T1000 (cell line): ENCODE data around the gene NOXA1.
A peak's percentile ranks its signal among the peaks of the same experiment; 100 is the strongest.

Experiments used
- DNase-seq: peaks from one replicate; lab custom pipeline; 2025; ENCODE audit warnings: mixed read lengths; lab: John Stamatoyannopoulos, UW

NOXA1 gene

GRCh38 chr9:137427454-137428310 lies 4.5 kb downstream of the NOXA1 start:
- no peak for DNase-seq

DNA sequence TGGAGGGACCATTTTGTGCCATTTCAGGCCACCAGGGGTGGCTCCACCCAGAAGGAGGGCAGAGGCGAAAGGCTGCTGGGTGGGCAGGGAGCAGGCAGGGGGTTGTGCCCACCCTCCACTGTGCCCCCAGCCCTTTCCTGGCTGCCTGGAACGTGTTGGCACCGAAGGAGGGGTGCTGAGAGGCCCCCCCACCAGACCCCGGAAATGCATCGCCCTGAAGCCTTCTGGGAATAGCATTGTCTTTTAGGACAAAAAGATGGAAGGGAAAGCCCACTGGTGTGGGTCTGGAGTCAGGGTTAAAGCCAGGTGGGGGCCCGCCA lies 5.1 kb downstream of the NOXA1 start:
- DNase-seq: no peak

- DNase-seq: no peak
Observed at GRCh38 chr9:137428841-137429545, 5.8 kb downstream of the NOXA1 start.

GRCh38 chr9:137429546-137429890 lies 6.3 kb downstream of the NOXA1 start:
- DNase-seq: no peak

GRCh38 chr9:137429974-137430722 lies 7.0 kb downstream of the NOXA1 start:
- no peak for DNase-seq

DNA sequence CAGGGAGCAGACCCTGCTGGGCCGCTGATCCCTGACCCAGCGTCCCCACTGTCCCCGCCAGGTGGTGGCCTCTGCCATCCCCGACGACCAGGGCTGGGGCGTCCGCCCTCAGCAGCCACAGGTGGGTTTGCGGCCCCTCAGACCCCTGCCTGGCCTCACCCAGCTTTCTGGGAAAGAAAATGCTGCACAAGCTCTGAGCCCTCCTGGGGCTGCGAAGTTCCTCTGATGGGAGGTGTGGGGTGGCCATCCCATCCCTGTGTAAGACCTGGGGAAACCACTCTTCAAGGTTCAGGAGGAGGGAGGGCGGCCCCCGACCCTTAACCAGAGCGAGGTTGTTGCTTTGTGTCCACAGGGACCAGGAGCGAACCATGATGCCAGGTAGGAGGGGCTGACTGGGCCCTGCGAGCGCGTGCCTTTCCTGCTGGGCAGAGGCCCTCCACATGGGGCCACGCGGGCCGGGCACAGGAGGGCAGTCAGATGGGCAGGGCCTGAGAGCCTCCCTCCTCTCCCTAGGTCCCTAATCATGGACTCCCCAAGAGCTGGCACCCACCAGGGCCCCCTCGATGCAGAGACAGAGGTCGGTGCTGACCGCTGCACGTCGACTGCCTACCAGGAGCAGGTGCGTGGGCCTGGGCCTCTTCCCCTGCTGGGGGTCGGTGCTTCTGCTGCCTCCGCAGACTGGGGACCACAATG lies 7.7 kb downstream of the NOXA1 start:
- DNase-seq: no peak

DNA sequence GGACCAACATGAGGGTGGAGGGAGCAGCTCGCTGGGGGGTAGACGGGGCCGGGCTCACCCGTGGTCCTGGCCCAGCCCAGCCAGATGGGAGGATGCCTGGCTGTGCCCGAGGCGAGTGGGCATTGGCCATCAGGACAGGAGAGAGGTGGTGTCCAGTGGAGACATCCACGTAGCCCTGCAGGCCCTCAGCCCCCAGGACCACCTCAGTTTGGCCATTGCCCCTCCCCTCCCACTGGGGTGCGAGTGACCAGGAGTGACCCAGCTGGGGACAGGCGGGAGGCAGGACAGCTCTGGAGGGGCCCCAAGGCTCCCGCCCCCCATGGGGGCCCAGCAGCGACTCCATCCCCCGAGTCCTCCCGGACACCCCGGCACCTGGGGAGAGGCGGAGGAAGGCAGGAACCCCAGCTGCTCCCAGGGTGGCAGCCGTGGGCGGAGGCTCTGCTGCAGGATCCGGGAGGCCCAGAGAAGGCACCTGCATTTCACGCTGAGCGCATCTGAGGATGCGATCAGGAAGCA lies 8.3 kb downstream of the NOXA1 start:
- DNase-seq: no peak

- no peak for DNase-seq
Observed at GRCh38 chr9:137432687-137433348, 9.6 kb downstream of the NOXA1 start.

DNA sequence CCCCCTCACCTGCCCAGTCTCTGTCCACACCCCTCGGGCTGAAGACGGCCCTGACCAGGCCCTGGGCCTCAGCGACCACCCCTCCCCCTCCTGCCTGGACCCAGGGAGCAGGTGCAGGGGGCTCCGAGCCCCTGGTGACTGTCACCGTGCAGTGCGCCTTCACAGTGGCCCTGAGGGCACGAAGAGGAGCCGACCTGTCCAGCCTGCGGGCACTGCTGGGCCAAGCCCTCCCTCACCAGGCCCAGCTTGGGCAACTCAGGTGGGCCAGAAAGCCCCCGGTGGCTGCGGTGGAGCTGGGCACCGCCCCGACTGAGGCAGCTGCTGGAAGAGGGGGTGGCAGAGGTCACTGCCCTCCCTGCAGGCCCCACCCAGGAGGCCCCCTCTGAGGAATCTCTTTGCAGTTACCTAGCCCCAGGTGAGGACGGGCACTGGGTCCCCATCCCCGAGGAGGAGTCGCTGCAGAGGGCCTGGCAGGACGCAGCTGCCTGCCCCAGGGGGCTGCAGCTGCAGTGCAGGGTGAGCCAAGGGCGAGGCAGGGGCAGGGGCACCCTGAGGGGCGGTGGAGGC lies 10.2 kb downstream of the NOXA1 start:
- no peak for DNase-seq

- no peak for DNase-seq
Observed at GRCh38 chr9:137433916-137434431, 10.8 kb downstream of the NOXA1 start.

DNA sequence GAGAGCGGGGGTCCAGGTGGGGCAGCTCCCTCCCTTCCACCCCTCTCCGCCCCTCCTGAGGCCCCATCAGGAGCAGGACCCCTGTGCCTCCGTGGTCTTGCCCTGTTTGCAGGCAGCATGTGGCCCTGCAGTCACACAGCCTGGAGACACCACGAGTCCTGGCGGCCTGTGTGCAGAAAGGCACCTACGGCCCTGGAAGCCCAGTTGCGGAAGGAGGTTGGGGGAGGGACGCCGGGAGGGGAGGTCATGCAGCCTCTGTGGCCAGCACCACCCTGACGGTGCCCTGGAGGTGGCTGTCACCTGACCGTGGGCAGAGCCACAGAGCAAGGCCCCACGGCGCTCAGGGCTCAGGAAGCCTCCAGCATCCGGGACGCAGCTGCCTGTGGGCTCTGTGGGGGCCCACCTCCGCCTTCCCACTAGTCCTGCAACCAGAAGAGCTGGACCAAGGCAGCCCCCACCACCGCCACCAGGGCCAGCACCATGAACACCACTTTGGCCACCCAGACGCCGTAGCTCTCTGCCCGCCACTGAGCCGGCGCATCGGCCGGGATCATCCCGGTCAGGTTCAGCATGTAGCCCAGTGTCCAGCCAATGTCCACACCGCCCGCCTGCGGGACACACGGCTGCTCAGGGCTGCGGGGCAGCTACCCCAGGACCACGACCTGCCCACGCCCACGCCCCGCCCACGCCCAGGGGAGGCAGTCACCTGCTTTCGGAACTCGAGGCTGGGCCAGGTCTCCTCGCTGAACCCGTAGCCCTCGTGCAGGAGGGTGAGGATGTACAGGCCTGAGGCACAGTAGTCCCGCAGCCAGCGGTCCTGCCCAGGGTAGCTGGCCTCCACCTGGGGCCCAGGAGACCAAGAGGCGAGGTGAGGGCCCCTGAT lies 11.5 kb downstream of the NOXA1 start:
- no peak for DNase-seq

DNA sequence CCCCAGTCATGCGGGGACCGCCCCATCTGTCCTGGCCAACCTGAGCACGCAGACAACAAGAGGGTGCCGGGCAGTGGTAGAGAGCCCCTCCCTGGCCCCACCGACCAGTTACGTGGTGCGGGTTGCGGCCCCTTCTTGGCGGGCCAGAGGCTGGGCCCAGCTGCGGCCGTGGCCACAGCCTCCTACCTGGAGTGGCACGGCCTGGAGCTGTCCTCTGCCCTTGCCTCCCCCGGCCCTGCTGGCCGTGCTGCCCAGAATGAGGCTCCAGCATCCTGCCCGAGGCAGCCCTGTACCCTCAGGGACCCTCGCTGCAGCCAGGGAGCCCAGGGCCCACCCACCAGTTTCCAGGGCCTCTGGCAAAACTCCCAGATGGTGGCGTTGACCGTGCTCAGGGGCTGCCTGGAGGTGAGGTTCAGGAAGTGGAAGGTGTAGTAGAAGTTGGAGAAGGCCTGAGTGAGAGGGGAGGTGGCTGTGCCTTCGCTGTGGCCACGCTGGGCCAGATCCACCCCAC lies 12.2 kb downstream of the NOXA1 start:
- no peak for DNase-seq

- DNase-seq: peak; percentile 77
Observed at GRCh38 chr9:137435980-137436760, 13.0 kb downstream of the NOXA1 start.

- DNase-seq: no peak
Observed at GRCh38 chr9:137436761-137437600, 13.8 kb downstream of the NOXA1 start.

GRCh38 chr9:137437691-137438590 lies 14.7 kb downstream of the NOXA1 start:
- no peak for DNase-seq

DNA sequence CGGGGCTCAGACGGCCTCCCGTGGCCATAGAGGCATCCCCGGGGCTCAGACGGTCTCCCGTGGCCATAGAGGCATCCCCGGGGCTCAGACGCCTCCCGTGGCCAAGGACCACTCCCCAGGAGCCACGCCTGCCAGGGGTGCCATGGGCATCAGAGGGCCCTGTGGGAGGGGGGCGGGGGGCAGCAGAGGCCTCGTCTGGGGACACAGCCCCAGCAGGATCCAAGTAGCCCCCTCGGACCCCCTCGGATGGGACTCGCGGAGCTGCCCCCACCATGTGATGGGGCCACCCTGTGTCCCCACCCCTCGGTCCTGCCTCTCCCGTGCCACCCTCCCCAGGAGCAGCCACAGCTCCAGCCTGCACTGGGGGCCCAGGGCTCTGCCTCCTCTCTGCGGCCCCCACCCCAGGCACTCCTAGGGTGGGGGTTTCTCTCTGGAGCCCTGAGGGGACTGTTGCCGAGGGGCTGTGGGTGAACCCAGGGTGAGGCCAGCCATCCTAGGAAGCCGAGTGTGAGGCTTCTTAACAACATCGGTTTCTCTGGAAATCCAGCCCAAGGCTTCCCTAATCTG lies 15.5 kb downstream of the NOXA1 start:
- no peak for DNase-seq
